Chondrocyte (in vitro differentiated cells): Measurements from ENCODE around the gene RPTOR. TPM values are rescaled to one million over a fixed set of nuclear protein-coding genes. Genes with fewer than 3 reads are reported as not detected.

Experiments used
- DNase-seq: peaks from one replicate; pipeline ENCODE4 v3.0.0; 2021; ENCODE audit warnings: mixed read lengths, low spot score
- H3K27ac Mint-ChIP-seq: one replicate; pipeline ENCODE4 v1.8.0; 2021; ENCODE audit warnings: mild to moderate bottlenecking, moderate library complexity, mixed read lengths; ENCODE audit not compliant: unreplicated experiment
- H3K27me3 Mint-ChIP-seq: 2 replicates; pipeline ENCODE4 v1.8.0; 2021; ENCODE audit warnings: low read depth, mixed read lengths
- H3K36me3 Mint-ChIP-seq: 2 replicates; pipeline ENCODE4 v1.8.0; 2021; ENCODE audit warnings: low read depth, mixed read lengths
- H3K4me1 Mint-ChIP-seq: 2 replicates; pipeline ENCODE4 v1.8.0; 2021; ENCODE audit warnings: low read depth, mild to moderate bottlenecking, mixed read lengths
- H3K4me3 Mint-ChIP-seq: one replicate; pipeline ENCODE4 v1.8.0; 2021; ENCODE audit warnings: mild to moderate bottlenecking, moderate library complexity, mixed read lengths; ENCODE audit not compliant: unreplicated experiment
- H3K9me3 Mint-ChIP-seq: 2 replicates; pipeline ENCODE4 v1.8.0; 2021; ENCODE audit warnings: low read depth, mixed read lengths
- CTCF ChIP-seq: fragments of 200-600 bp; sonication (generic); IDR thresholded peaks from 2 replicates; pipeline ENCODE4 v1.5.0; 2021; ENCODE audit warnings: antibody characterized with exemption, mild to moderate bottlenecking, moderate library complexity
- total RNA-seq: library from RNA; stranded (reverse); gene quantifications from 3 replicates; pipeline ENCODE4 v1.2.1, GENCODE V29; 2021

The RPTOR gene
- total RNA-seq, 1 donor from 2014 or later = 30.9 TPM

GRCh38 chr17:80858301-80859001 lies 313.8 kb downstream of the RPTOR start:
- peaks cover 47% of the 10 kb centered on the region for H3K4me1 Mint-ChIP-seq
- H3K36me3 Mint-ChIP-seq = peaks cover 4% of the 10 kb centered on the region
- no peak overlapping the region for H3K4me3 Mint-ChIP-seq
- TF ChIP-seq CTCF = no peak
- H3K27ac Mint-ChIP-seq = peak overlapping the region; percentile 86
- H3K9me3 Mint-ChIP-seq = no peaks in the 10 kb centered on the region
- no peaks in the 10 kb centered on the region for H3K27me3 Mint-ChIP-seq
- peak; percentile 82 for DNase-seq

GRCh38 chr17:80859002-80859941 lies 314.6 kb downstream of the RPTOR start:
- Mint-ChIP-seq H3K9me3 (no peaks in the 10 kb centered on the region), H3K27ac (peak overlapping the region; percentile 86), H3K36me3 (peaks cover 6% of the 10 kb centered on the region), H3K27me3 (no peaks in the 10 kb centered on the region), H3K4me3 (no peak overlapping the region), H3K4me1 (peaks cover 47% of the 10 kb centered on the region)
- peak; percentile 91 for DNase-seq
- TF ChIP-seq CTCF = peak; percentile 69

- TF ChIP-seq CTCF = no peak
- Mint-ChIP-seq H3K27ac (no peak overlapping the region), H3K27me3 (no peaks in the 10 kb centered on the region), H3K4me1 (peaks cover 42% of the 10 kb centered on the region), H3K36me3 (peaks cover 8% of the 10 kb centered on the region), H3K9me3 (no peaks in the 10 kb centered on the region), H3K4me3 (no peak overlapping the region)
- DNase-seq = peak; percentile 79
Observed at GRCh38 chr17:80860101-80860671, 315.5 kb downstream of the RPTOR start.

- no peaks in the 10 kb centered on the region for H3K27me3 Mint-ChIP-seq
Observed at GRCh38 chr17:80860703-80861417, 316.2 kb downstream of the RPTOR start.

More at GRCh38 chr17:80860703-80861417, 316.2 kb downstream of the RPTOR start:
- no peak overlapping the region for H3K4me3 Mint-ChIP-seq
- H3K4me1 Mint-ChIP-seq = peaks cover 36% of the 10 kb centered on the region
- peaks cover 8% of the 10 kb centered on the region for H3K36me3 Mint-ChIP-seq
- peak overlapping the region; percentile 59 for H3K27ac Mint-ChIP-seq
- H3K9me3 Mint-ChIP-seq = no peaks in the 10 kb centered on the region
- no peak for DNase-seq
- no peak for TF ChIP-seq CTCF
